ENCODE measurements around the gene AGTPBP1.

The AGTPBP1 gene

DNA sequence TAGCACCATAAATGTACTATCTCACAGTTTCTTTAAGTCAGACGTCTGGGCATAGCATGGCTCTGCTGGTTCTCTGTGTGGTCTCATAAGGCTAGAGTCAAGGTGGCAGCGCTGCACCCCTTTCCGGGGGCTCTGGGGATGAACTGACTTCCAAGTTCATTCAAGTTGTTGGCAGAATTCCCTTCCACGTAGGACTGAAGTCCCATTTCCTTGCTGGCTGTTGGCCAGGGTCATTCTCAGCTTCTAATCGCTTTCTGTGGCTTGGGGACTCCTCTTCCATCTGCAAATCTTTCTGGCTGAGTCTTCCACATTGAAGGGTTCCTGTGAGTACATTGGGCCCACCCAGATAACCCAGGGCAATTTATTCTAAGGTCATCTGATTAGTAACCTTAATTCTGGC is 211.0 kb downstream of the AGTPBP1 start:
- DNase-seq: no peak

DNA sequence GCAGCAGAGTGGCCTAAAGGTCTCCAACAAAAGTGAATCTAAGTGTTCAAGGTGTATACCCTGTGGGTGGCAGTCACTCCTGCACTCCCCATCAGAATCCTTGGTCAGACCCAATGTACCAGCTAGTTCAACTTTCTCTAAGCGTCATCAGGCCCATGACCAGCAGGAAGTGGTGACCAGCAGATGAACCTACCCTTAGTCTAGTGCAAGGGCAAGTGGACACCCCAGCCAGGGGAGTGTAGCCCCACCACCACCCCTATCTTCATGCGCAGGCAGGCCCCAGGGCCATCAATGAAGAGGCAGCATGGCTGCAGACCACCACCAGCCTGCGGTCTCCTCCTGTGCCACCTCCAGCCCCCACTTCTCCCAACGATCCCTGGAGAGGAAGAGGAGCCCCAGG is 213.1 kb downstream of the AGTPBP1 start:
- no peak for DNase-seq

DNA sequence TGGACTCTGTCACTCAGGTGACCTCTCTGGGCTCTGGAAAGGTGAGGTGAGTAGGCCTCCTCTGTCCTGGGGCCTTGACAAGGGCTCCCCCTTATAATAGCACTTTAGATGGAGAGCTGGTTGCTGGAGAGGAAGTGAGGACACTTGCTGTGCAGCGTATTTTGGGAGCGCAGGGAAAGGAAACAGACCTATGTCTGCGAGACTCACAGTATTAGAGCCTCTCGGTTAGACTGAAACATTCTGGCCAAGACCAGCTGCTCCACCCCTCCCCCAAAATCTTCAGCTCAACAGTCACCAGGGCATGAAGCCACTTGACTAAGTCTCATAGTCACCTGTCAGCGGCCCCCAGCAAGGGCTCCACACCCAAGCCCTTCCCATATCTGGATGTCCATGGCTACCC is 213.6 kb downstream of the AGTPBP1 start:
- no peak for DNase-seq

DNA sequence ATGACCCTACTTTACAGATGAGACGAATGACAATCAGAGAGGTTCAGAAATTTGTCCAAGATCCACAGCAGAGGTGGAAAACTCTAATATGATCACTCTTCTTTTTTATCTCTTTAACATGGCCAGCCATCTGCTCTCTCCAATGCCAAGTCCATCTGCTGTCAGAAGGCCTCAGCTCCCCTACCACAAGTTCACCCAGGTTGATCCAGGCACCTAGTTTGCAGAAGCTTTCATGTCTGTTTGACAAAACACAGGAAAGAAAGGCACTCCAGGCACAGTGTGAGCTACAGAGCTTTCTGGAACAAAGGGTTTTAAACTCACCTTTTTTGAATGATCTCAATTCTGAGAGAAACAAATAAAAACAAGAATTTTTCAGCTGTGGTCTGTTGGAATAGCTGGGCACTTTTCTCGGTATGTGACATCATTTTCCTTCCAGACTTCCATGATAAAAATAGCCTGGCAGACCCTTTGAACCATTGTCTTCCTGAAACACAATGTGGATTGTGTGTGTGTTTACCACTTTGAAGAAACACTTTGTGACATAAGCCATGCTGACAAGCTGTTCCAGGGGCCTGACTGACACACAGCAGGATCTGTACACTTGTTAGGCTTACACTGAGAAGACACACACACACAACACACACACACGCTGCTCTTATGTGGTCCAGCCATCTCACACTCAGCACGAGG is 214.3 kb downstream of the AGTPBP1 start:
- no peak for DNase-seq

DNA sequence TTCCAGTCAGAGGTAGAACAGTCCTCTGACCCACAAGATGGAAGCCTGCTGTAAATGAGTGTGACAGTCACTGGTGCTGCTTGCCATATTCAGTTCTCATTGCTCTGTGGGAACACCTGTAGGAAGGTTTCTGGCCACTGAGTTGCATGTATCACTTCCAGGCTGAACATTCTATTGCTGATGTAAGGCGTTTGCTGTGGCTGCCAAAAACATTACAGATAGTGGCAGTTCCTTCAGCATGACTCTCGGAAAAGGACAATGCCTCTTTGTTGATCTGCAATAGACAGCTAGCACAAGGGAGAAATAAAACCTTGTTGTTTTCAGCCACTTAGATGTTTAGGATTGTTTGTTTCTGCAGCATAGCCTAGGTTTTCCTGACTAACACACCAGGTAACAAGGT is 217.2 kb downstream of the AGTPBP1 start:
- no peak for DNase-seq

DNA sequence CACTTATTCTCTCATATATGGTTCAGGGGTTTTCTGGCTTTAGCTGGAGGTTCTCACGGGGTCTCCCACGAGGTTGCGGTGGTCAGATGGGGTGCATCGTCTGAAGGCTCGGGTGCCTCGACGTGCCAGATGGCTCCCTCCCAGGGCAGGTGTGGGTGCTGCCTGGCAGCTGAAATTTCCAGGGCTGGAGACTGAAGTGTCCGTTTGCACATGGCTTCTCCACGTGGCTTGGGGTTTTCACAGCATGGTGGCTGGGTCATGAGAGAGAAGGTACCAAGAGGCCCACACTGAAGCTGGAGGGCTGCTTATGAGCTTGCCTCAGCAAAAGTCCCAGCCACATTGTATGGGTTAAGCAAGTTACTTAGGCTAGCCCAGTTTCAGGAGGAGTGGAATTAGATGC is 218.6 kb downstream of the AGTPBP1 start:
- DNase-seq: no peak

DNA sequence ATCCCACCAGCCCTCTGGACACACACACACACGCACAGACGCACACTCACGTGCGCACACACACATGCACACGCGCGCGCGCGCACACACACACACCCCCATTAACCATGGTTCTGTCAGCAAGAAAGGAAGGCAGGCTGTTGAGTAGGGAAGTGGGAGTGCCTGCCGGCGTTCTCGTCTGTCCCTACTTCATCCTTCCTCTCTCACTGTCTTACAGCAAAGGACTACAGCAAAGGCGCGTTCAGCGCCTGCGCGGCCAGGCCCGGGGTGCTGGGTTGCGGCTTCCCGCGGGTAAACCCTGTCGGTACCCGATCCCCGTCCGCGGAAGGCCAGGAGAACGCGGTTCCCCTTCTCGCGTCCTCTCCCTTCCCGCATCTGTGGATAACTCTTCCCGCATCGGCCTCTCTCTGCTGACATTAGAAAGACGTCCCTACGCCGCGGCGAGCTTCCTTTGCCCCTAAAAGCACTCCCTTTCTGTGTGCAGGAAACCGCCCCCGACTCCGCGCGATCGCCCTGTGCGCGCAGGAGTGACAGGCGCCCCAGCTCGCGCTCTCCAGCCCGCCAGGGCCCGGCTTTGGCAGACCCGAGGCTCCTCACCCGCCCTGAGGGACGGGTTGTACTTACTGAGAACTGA is 219.2 kb downstream of the AGTPBP1 start:
- no peak for DNase-seq

DNA sequence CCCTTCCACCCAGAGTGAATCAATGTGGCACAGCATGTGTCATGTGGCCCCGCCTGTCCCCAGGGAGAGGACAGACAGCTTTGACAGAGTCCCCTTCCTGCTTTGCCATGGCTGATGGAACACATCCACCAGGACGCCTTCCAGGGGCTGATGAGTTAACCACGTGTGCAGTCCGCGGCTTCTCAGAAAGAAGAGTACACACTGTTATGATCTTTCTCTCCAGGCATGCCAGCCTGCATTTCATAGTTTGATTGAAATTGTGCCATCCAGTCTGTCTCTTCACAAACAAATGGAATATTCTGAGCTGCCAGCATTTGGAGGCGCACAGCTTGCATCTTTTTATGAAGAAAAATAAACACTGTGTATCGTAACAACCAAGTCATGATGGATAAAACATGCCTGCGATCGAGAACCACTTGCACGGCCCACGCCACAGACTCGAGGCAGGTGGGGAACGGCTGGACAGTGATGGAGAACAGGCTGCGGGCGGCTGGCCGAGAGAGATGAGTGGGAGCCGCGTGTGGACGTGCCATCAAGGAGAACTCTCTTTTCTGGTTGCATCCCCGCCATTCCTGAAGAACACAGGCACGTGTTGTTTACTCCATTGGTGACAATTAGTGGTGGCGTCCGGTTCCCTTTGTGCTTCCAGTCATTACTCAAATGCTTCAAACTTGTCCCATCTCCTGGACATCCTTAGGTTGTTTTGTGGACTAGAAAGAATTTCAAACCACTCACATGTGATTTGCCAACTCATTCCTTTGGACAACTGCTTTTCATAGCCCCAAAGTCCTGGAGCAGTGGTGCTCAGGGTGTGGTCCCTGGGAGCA is 220.2 kb downstream of the AGTPBP1 start:
- DNase-seq: no peak

DNA sequence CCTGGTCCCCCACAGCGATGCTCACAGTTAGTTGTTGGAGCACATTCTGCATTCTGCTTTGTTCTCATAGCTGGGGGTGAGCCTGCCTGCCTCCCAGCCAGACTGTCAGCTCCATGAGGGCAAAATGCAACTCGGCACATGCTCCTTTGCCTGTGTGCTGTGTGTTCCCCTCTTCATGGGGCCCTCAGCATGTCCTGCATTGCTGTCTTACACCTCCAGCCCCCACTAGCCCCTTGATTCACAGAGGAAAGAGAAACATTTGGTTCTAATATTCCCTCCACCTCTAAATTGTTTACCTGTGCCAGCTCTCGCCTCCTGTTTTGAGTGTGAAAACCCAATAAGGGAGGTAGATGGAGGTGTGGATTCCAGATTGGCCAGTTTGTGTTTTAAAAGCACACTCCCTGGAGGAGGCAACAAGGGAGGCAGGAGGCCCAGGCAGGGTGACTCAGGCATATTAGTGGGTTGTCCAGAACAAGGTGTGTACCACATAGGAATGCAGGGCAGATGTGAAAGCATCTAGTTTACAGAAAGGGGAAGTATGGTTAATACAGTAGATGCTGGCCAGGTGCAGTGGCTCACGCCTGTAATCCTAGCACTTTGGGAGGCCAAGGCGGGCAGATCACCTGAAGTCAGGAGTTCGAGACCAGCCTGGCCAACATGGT is 224.6 kb downstream of the AGTPBP1 start:
- DNase-seq: no peak

DNA sequence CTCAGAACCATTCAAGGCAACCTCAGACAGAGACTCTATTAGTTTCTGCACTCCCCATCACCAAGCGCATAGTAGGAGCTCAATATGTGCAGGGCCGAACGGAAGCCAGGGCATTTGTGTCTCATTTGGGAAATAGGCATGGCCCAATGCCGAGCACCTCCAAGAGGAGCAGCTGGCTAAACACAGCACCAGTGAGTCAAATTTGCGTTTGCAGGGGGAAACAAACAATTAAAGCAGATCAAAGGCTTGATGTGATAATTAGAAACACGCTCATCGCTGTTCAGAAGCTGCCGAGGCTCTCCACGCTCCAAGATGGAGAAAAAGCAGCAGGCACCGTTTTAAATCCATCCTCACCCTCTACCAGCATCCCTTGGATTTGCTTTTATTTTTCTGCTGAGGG is 225.3 kb downstream of the AGTPBP1 start:
- DNase-seq: no peak

DNA sequence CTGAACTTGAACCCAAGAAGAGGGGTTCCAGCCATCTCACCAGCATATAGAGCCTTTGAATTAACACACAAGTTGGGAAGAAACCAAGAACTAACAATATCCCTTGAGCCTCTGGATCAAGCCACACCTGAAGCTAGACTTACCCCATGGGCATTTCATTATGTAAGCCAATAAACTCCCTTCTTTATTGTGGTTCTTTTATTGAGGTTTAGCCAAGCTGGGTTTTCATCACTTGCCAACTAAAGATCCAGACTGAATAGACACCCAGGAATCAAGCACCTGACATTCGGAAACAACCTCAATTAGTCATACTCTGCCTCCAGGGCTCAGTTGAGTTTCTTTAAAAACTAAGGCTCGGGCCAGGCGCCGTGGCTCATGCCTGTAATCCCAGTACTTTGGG is 226.7 kb downstream of the AGTPBP1 start:
- no peak for DNase-seq

DNA sequence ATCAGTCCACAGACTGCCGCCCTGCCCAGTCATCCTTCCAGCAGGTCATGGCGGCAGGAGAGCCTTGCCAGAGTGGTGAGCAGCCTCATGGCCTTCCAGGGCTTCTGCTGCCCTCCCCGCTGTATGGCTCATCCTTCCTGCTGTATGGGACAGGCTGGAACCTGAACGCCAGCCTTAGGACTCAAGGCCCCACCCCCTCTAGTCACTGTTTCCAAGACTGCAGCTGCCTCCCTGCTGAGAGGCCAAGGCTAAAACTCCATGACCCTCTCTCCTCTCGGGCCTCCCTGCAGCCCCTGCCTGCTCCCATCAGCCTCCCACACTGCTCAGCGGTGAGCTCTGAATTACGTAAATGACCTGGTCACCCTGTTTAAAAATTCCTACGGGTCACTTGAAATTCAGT is 227.5 kb downstream of the AGTPBP1 start:
- no peak for DNase-seq

DNA sequence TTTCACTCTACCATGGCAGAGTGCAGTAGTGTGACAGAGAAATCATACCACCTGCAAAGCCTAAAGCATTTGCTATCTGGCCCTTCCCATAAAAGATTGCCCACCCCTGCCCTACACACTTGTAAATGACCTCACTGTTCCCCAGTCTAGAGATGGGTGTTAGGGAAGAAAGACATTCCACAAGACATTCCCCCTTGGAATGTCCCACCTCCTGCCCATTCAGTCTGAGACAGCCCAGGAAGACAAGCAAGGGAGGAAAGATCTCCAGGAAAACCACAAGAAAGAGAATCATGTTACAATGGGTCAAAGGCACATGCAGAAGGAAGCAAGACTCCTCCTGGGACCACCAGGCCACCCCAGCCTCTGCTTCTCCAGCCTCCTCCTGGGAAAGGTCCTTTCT is 230.0 kb downstream of the AGTPBP1 start:
- DNase-seq: no peak

DNA sequence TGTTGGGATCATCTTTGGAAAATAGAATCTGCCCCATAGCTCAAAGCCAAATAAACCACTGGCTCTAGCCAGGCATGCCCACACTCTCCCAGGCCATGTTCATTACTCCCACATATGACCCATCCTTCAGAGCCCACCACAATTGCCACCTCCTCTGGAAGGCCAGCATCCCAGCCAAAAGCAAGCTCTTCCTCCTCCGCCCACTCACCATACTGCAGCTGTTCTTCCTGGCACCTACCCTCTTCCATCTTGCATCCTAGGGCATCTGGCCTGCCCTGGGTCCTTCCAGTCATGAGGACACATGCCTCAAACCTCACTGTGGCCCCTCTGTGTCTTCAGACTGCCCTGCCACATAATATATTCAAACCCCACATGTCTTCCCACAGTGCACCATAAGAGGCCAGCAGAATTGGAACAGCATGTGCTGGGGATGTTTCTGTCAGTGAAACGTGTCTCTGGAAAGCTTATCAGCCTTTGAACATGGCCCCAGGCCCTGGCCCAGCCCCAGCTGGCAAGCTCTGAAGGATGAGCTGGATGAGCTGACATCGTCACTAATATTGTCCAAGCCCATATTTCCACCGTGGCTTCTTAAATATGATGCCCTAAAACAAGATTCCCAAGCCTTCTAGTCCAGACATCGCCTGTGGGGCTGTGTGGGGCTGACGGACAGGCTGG is 230.8 kb downstream of the AGTPBP1 start:
- DNase-seq: no peak

DNA sequence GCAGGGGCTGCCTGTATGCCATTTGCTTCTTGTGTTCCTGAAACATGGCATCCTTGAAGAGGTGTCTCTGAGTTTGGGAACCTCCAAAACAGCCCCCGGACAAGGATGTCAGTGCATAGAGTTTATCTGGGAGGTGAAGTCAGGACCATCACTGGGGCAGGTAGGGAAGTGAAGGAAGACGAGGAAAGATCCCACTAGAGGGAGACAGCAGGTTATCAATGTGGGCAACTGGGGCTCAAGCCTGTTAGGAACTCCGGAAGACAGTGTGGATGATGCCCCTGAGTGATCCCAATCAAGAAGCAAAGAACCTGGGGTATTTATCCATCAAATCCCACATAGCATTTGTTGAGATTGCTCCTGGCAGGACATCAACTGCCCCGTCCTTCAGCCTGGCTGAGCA is 233.1 kb downstream of the AGTPBP1 start:
- peak in 1 of 2 experiments; percentile 5 for DNase-seq

DNA sequence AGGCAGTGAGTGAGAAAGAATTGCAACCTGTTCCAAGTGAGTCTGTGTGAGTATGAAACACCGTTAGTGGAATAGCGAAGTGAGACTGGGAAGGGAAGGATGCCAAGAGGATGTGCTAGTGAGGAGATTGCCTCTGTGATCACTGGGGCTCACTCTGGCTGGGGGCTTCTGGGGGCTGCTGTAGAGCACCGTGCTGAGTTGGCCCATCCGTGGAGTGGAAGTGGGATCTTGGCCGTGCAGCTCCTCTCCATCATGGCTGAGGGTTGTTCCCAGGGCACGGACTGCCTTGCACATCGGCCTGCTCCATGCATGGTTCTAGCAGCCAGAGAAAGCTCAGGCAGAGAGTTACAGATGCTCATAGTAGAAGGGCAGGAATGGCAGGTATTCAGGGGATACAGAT is 236.1 kb downstream of the AGTPBP1 start:
- DNase-seq: no peak

DNA sequence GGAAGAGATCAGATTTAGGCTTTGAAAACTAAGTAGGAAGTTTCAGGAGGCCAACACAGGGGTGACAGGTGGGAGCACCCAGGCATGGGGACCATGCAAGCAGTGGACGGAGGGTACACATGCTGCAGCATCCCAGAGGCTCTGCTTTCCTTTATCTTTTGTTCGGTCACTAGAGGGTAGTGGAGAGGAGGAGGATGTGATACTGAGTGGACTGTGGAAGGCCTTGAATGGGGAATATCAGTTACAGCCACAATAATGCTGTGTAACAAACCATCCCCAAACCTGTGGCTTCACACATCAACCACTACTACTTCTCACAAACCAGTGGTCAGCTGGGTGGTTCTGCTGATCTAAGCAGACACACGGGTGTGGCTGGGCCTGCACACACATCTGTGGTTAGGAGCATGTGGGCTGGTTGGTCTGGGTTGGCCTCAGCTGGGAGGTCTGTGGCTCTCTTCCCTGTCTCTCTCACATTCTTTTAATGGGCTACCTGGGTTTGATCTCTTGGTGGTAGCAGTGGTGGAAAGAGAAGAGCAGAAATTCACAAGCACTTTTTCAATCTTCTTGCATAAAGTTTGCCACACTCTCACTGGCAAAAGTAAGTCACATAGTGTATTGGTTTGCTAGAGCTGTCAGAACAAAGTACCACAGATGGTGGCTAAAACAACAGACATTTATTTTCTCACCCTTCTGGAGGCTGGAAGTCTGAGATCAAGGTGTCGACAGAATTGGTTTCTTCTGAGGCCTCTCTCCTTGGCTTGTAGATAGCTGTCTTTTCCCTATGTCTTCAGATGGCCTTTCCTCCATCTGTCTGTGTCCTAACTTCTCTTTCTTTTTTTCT is 238.7 kb downstream of the AGTPBP1 start:
- DNase-seq: no peak

DNA sequence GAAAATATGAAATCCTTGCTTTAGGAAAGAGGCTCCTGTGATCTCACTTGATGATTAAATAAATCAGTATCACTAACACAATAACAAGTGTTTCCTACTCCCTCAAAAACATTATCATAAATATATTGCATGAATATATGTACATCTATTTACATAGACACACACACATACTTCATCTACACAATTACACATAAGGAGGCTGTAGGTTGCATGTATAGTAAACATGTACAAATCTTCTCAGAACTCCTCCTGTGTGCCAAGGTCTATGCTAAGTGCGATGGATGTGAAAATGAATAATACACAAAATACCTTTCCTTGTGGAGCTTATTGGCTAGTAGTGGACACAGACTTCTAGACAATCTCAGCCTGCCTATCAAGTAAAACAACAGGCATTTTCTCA is 239.9 kb downstream of the AGTPBP1 start:
- DNase-seq: no peak

DNA sequence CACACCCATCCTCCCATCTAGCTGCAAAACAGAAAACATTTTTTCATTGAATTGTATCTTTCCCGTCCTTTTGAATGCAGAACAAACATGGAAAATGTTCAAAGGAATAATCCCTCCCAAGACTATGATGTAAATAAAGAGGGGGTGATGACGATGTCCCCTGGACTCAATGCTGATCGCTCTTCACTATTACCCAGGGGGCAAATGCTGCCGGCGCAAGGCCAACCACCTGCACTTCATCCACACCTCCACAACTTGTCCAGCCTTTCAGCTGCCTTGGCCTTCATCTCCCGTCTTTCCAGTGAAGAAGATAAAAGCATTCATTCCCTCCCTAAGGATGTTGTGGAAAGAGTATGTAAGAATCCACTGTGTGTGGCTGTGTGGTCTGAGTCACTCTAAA is 240.3 kb downstream of the AGTPBP1 start:
- DNase-seq: no peak

Measured in NCI-H1930 (cell line).